Endothelial cell (in vitro differentiated cells): Measurements from ENCODE around the gene RNU6-1. TPM values are rescaled to one million over a fixed set of nuclear protein-coding genes. Genes with fewer than 3 reads are reported as not detected.
A peak's percentile ranks its signal among the peaks of the same experiment; 100 is the strongest.

Experiments used
- DNase-seq: peaks from one replicate; pipeline ENCODE4 v3.0.0; 2021; ENCODE audit warnings: low spot score
- H3K27ac Mint-ChIP-seq: one replicate; pipeline ENCODE4 v1.8.0; 2021; ENCODE audit warnings: mixed read lengths, inconsistent platforms; ENCODE audit not compliant: unreplicated experiment
- H3K27me3 Mint-ChIP-seq: one replicate; pipeline ENCODE4 v1.8.0; 2021; ENCODE audit warnings: mild to moderate bottlenecking, moderate library complexity, mixed read lengths, inconsistent platforms; ENCODE audit not compliant: unreplicated experiment
- H3K36me3 Mint-ChIP-seq: one replicate; pipeline ENCODE4 v1.8.0; 2021; ENCODE audit warnings: mild to moderate bottlenecking, low read depth, mixed read lengths, inconsistent platforms; ENCODE audit not compliant: unreplicated experiment
- H3K4me1 Mint-ChIP-seq: one replicate; pipeline ENCODE4 v1.8.0; 2021; ENCODE audit warnings: mild to moderate bottlenecking, mixed read lengths, inconsistent platforms; ENCODE audit not compliant: unreplicated experiment
- H3K4me3 Mint-ChIP-seq: one replicate; pipeline ENCODE4 v1.8.0; 2021; ENCODE audit warnings: mild to moderate bottlenecking, mixed read lengths, inconsistent platforms; ENCODE audit not compliant: unreplicated experiment
- H3K9me3 Mint-ChIP-seq: one replicate; pipeline ENCODE4 v1.8.0; 2021; ENCODE audit warnings: mixed read lengths, inconsistent platforms; ENCODE audit not compliant: unreplicated experiment
- total RNA-seq: library from RNA; stranded (reverse); fragmentation: NEBNext Ultra II Directional; extraction: Animal tissue kit (Norgen Biotek cat#: 25700); gene quantifications from one replicate; pipeline ENCODE4 v1.2.1, GENCODE V29; 2021; ENCODE audit not compliant: unreplicated experiment
- TF ChIP-seq, protein P1 (sequence below): fragments of 200-600 bp; sonication (generic); IDR thresholded peaks from one replicate; pipeline ENCODE4 v1.5.0; 2021; ENCODE audit warnings: antibody characterized with exemption; ENCODE audit not compliant: unreplicated experiment

RNU6-1 gene
- total RNA-seq, 1 donor from 2014 or later, result not detected

GRCh38 chr15:67820992-67821783 lies 18.7 kb downstream of the RNU6-1 start:
- no peak overlapping the region for H3K4me3 Mint-ChIP-seq
- H3K4me1 Mint-ChIP-seq, result peaks cover 14% of the 10 kb centered on the region
- no peaks in the 10 kb centered on the region for H3K9me3 Mint-ChIP-seq
- TF ChIP-seq, protein P1, sequence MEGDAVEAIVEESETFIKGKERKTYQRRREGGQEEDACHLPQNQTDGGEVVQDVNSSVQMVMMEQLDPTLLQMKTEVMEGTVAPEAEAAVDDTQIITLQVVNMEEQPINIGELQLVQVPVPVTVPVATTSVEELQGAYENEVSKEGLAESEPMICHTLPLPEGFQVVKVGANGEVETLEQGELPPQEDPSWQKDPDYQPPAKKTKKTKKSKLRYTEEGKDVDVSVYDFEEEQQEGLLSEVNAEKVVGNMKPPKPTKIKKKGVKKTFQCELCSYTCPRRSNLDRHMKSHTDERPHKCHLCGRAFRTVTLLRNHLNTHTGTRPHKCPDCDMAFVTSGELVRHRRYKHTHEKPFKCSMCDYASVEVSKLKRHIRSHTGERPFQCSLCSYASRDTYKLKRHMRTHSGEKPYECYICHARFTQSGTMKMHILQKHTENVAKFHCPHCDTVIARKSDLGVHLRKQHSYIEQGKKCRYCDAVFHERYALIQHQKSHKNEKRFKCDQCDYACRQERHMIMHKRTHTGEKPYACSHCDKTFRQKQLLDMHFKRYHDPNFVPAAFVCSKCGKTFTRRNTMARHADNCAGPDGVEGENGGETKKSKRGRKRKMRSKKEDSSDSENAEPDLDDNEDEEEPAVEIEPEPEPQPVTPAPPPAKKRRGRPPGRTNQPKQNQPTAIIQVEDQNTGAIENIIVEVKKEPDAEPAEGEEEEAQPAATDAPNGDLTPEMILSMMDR, result no peak
- peaks cover 6% of the 10 kb centered on the region for H3K36me3 Mint-ChIP-seq
- no peak overlapping the region for H3K27ac Mint-ChIP-seq
- DNase-seq, result peak; percentile 80
- peaks cover 31% of the 10 kb centered on the region for H3K27me3 Mint-ChIP-seq

- no peaks in the 10 kb centered on the region for H3K9me3 Mint-ChIP-seq
- H3K36me3 Mint-ChIP-seq, result peaks cover 6% of the 10 kb centered on the region
- H3K4me3 Mint-ChIP-seq, result no peak overlapping the region
- TF ChIP-seq, protein P1, result no peak
- peaks cover 29% of the 10 kb centered on the region for H3K27me3 Mint-ChIP-seq
- no peak overlapping the region for H3K27ac Mint-ChIP-seq
- peaks cover 14% of the 10 kb centered on the region for H3K4me1 Mint-ChIP-seq
- peak; percentile 2 for DNase-seq
Measured at GRCh38 chr15:67820122-67820991, 19.5 kb downstream of the RNU6-1 start.

DNA sequence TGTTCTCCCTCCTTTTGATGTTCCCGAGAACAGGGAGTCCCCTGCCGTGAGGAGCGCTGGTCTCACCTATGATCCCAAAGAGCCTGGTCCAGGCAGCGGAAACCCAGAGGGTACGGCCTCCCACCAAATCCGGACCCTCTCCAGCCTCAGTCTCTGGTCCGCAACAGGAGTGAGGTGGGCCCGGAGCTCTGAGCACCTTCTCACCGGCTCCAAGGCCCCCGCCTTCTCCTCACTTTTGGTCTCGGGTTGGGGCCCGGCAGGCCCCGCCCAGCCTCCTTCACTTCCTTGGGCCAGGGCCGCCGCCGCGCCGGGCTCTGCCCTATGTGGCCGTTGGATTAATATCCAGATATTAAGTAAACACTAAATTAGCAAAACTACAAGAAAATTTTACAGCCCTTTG lies 20.2 kb downstream of the RNU6-1 start:
- DNase-seq, result peak; percentile 2
- no peak overlapping the region for H3K27ac Mint-ChIP-seq
- peaks cover 14% of the 10 kb centered on the region for H3K4me1 Mint-ChIP-seq
- H3K9me3 Mint-ChIP-seq, result no peaks in the 10 kb centered on the region
- TF ChIP-seq, protein P1, result no peak
- no peak overlapping the region for H3K4me3 Mint-ChIP-seq
- H3K36me3 Mint-ChIP-seq, result peaks cover 6% of the 10 kb centered on the region
- H3K27me3 Mint-ChIP-seq, result peaks cover 29% of the 10 kb centered on the region

GRCh38 chr15:67818464-67818863 lies 21.4 kb downstream of the RNU6-1 start:
- TF ChIP-seq, protein P1, result no peak
- Mint-ChIP-seq H3K36me3 (no peaks in the 10 kb centered on the region), H3K27me3 (peaks cover 21% of the 10 kb centered on the region), H3K9me3 (no peaks in the 10 kb centered on the region), H3K4me3 (no peak overlapping the region), H3K27ac (no peak overlapping the region), H3K4me1 (peaks cover 7% of the 10 kb centered on the region)
- no peak for DNase-seq

DNA sequence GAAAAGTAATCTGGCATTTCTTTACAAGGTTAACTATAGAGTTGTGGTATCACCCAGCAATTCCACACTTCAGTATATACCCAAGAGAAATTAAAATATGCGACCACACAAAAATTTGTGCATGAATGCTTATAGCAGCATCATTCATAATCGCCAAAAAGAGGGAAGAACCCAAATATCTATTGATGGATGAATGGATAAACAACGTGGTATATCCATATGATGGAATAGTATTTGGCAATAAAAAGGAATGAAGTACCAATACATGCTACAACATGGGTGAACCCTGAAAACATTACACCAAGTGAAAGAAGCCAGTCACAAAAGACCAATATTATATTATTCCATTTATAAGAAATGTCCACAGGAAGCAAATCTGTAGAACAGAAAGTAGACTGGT lies 23.2 kb downstream of the RNU6-1 start:
- no peak for DNase-seq
- TF ChIP-seq, protein P1, result no peak
- H3K27ac Mint-ChIP-seq, result no peak overlapping the region
- H3K4me1 Mint-ChIP-seq, result peaks cover 5% of the 10 kb centered on the region
- no peaks in the 10 kb centered on the region for H3K36me3 Mint-ChIP-seq
- no peak overlapping the region for H3K4me3 Mint-ChIP-seq
- peaks cover 11% of the 10 kb centered on the region for H3K27me3 Mint-ChIP-seq
- H3K9me3 Mint-ChIP-seq, result no peaks in the 10 kb centered on the region
